COLO668 (cell line): ENCODE measurements around the gene TCIRG1.

ENCODE experiments used
- DNase-seq: peaks from one replicate; lab custom pipeline; 2025; ENCODE audit not compliant: unreplicated experiment; lab: John Stamatoyannopoulos, UW

The TCIRG1 gene

GRCh38 chr11:68049509-68050370 is 10.9 kb downstream of the TCIRG1 start:
- DNase-seq, result no peak

- no peak for DNase-seq
Measured at GRCh38 chr11:68050371-68050841, 11.6 kb downstream of the TCIRG1 start.

- no peak for DNase-seq
Measured at GRCh38 chr11:68051191-68052136, 12.6 kb downstream of the TCIRG1 start.

- DNase-seq, result no peak
Measured at GRCh38 chr11:68052137-68052873, 13.5 kb downstream of the TCIRG1 start.

GRCh38 chr11:68053117-68053516 is 14.3 kb downstream of the TCIRG1 start:
- DNase-seq, result no peak

- no peak for DNase-seq
Measured at GRCh38 chr11:68053981-68054812, 15.4 kb downstream of the TCIRG1 start.

- DNase-seq, result no peak
Measured at GRCh38 chr11:68056317-68057285, 17.8 kb downstream of the TCIRG1 start.

GRCh38 chr11:68057807-68058206 is 19.0 kb downstream of the TCIRG1 start:
- DNase-seq, result no peak

- no peak for DNase-seq
Measured at GRCh38 chr11:68061508-68061907, 22.7 kb downstream of the TCIRG1 start.

GRCh38 chr11:68064926-68065325 is 26.1 kb downstream of the TCIRG1 start:
- no peak for DNase-seq

- no peak for DNase-seq
Measured at GRCh38 chr11:68065841-68066240, 27.0 kb downstream of the TCIRG1 start.

GRCh38 chr11:68066742-68067141 is 27.9 kb downstream of the TCIRG1 start:
- no peak for DNase-seq

- no peak for DNase-seq
Measured at GRCh38 chr11:68067991-68068390, 29.2 kb downstream of the TCIRG1 start.

GRCh38 chr11:68071281-68072048 is 32.6 kb downstream of the TCIRG1 start:
- DNase-seq, result no peak

GRCh38 chr11:68074584-68075352 is 35.9 kb downstream of the TCIRG1 start:
- DNase-seq, result no peak

GRCh38 chr11:68076371-68077042 is 37.7 kb downstream of the TCIRG1 start:
- DNase-seq, result no peak
